CD14-positive monocyte (primary cell): ENCODE data around the gene SVIL. TPM values are rescaled to one million over a fixed set of nuclear protein-coding genes. Genes with fewer than 3 reads are reported as not detected.

Source experiments
- DNase-seq, 3 donors: peaks; one replicate each; pipeline ENCODE4 v3.0.0-alpha.2; 2011 to 2022
- H2AFZ ChIP-seq: 2 replicates; pipeline ENCODE4 v1.6.0; 2012; ENCODE audit warnings: mild to moderate bottlenecking, low read depth, low read length, inconsistent platforms; ENCODE audit not compliant: insufficient read depth, poor library complexity, severe bottlenecking
- H3K27ac ChIP-seq, 2 donors: 1 replicate in 1 of 2; 2 replicates in 1 of 2; pipeline ENCODE4 v1.5.1; 2012 to 2013; ENCODE audit warnings: low read length in 2 of 2, control low read depth in 1 of 2, inconsistent platforms in 1 of 2, low read depth in 1 of 2, mild to moderate bottlenecking in 1 of 2
- H3K27me3 ChIP-seq, 2 donors: one replicate each; pipeline versions ENCODE4 v1.6.0 to v1.6.1; 2011 to 2013; ENCODE audit warnings: low read length in 2 of 2; ENCODE audit not compliant: control insufficient read depth in 2 of 2, insufficient read depth in 2 of 2
- H3K36me3 ChIP-seq, 2 donors: replicated peaks in 1 of 2; 1 replicate in 1 of 2; 2 replicates in 1 of 2; pipeline versions ENCODE4 v1.5.1 to v1.6.1; 2012 to 2013; ENCODE audit warnings: low read length in 2 of 2, control low read depth in 1 of 2, inconsistent platforms in 1 of 2, mild to moderate bottlenecking in 1 of 2; ENCODE audit not compliant: insufficient read depth in 2 of 2, control insufficient read depth in 1 of 2
- H3K4me1 ChIP-seq, 2 donors: 1 replicate in 1 of 2; 2 replicates in 1 of 2; pipeline versions ENCODE4 v1.5.1 to v1.6.1; 2012 to 2013; ENCODE audit warnings: low read length in 2 of 2, control low read depth in 1 of 2, inconsistent platforms in 1 of 2, mild to moderate bottlenecking in 1 of 2, moderate library complexity in 1 of 2; ENCODE audit not compliant: insufficient read depth in 2 of 2, control insufficient read depth in 1 of 2
- H3K4me2 ChIP-seq: replicated peaks from 2 replicates; pipeline ENCODE3; 2012; ENCODE audit warnings: low read length, moderate library complexity, mild to moderate bottlenecking; ENCODE audit not compliant: poor library complexity, severe bottlenecking; ENCODE audit errors: extremely low read depth
- H3K4me3 ChIP-seq, 3 experiments: fragments of 200-600 bp in 1 of 3; sonication (generic) in 1 of 3; replicated peaks in 1 of 3; 1 replicate in 2 of 3; 2 replicates in 1 of 3; pipeline ENCODE4 v1.5.1; 2011 to 2013; ENCODE audit warnings: low read length in 3 of 3, mild to moderate bottlenecking in 3 of 3, control low read depth in 2 of 3, low read depth in 2 of 3, inconsistent platforms in 1 of 3, moderate library complexity in 1 of 3
- H3K79me2 ChIP-seq: 2 replicates; pipeline ENCODE4 v1.6.0; 2012; ENCODE audit warnings: mild to moderate bottlenecking, control low read depth, inconsistent platforms, low read length, moderate library complexity; ENCODE audit not compliant: insufficient read depth
- H3K9ac ChIP-seq: 2 replicates; pipeline ENCODE4 v1.6.0; 2017; ENCODE audit warnings: low read length, mild to moderate bottlenecking; ENCODE audit not compliant: insufficient read depth, poor library complexity, severe bottlenecking
- H3K9me3 ChIP-seq, 2 donors: replicated peaks in 1 of 2; 1 replicate in 1 of 2; 2 replicates in 1 of 2; pipeline versions ENCODE4 v1.5.1 to v1.6.1; 2012 to 2013; ENCODE audit warnings: low read length in 2 of 2, control low read depth in 1 of 2; ENCODE audit not compliant: control insufficient read depth in 1 of 2, insufficient read depth in 1 of 2
- H4K20me1 ChIP-seq: 2 replicates; pipeline ENCODE4 v1.6.0; 2012; ENCODE audit warnings: mild to moderate bottlenecking, low read length, control low read depth, moderate library complexity; ENCODE audit not compliant: insufficient read depth
- H3K27ac Mint-ChIP-seq, 7 donors: one replicate each; pipeline ENCODE4 v1.8.0; 2020; ENCODE audit warnings: mild to moderate bottlenecking in 7 of 7, mixed read lengths in 7 of 7, moderate library complexity in 6 of 7, inconsistent platforms in 2 of 7
- H3K27me3 Mint-ChIP-seq, 3 donors: one replicate each; pipeline ENCODE4 v1.8.0; 2021 to 2022; ENCODE audit warnings: low read depth in 3 of 3, mild to moderate bottlenecking in 3 of 3, mixed read lengths in 3 of 3, moderate library complexity in 3 of 3, inconsistent platforms in 1 of 3
- H3K36me3 Mint-ChIP-seq, 2 donors: one replicate each; pipeline ENCODE4 v1.8.0; 2020; ENCODE audit warnings: mixed read lengths in 2 of 2, inconsistent platforms in 1 of 2, mild to moderate bottlenecking in 1 of 2
- H3K4me1 Mint-ChIP-seq: one replicate; pipeline ENCODE4 v1.8.0; 2020; ENCODE audit warnings: mild to moderate bottlenecking, mixed read lengths
- H3K4me3 Mint-ChIP-seq, 2 donors: one replicate each; pipeline ENCODE4 v1.8.0; 2020; ENCODE audit warnings: mild to moderate bottlenecking in 2 of 2, mixed read lengths in 2 of 2, moderate library complexity in 1 of 2
- H3K9me3 Mint-ChIP-seq, 7 donors: one replicate each; pipeline ENCODE4 v1.8.0; 2020 to 2022; ENCODE audit warnings: mixed read lengths in 7 of 7, mild to moderate bottlenecking in 6 of 7, moderate library complexity in 6 of 7, inconsistent platforms in 2 of 7
- CTCF ChIP-seq: fragments of 200-600 bp; IDR thresholded peaks from one replicate; pipeline ENCODE4 v1.8.0; 2022; ENCODE audit warnings: antibody characterized with exemption, mild to moderate bottlenecking
- WGBS: methylation state at CpG from one replicate; pipeline ENCODE4 v1.1.5; 2013; ENCODE audit warnings: missing lambda C conversion rate; ENCODE audit not compliant: insufficient coverage; 5-methylcytosine and 5-hydroxymethylcytosine counted together
- intact Hi-C, 2 donors: fragments of 100-400 bp; cut with micrococcal nuclease; formaldehyde crosslinking; loops; one replicate each; pipeline versions ENCODE4 v1.15.0 to v1.15.1; 2023
- polyA plus RNA-seq, 3 donors: library from polyadenylated mRNA; depleted of rRNA in 1 of 3; unstranded in 2 of 3; stranded (reverse) in 1 of 3; fragments of 300-500 nt in 2 of 3; fragments of >200 nt in 1 of 3; fragmentation: Illumina TruSeq in 2 of 3; gene quantifications; 1 replicate in 2 of 3; 2 replicates in 1 of 3; pipeline ENCODE4 v1.2.3, GENCODE V29; 2012 to 2021

SVIL gene
- polyA plus RNA-seq, 3 donors = 2.1 to 14.3 (median 5.8) TPM

GRCh38 chr10:29681676-29682448, 47.1 kb upstream of the SVIL start:
- Mint-ChIP-seq H3K36me3 (peaks cover 37 to 42% of the 10 kb centered on the region in 2 donors), H3K27ac (peak overlapping the region; percentile 97 to 100 (median 98)), H3K27me3 (peaks cover 0 to 3% (median 2%) of the 10 kb centered on the region in 3 donors), H3K4me3 (peak overlapping the region; percentile 54 to 84), H3K4me1 (peaks cover 67% of the 10 kb centered on the region), H3K9me3 (peaks cover 0 to 11% (median 7%) of the 10 kb centered on the region in 7 donors)
- Histone ChIP-seq H3K4me3 (peak overlapping the region in 1 of 3 experiments; percentile 55), H3K9ac (peak overlapping the region; percentile 62), H2AFZ (no peak overlapping the region), H3K79me2 (peaks cover 70% of the 10 kb centered on the region), H4K20me1 (no peaks in the 10 kb centered on the region), H3K27ac (peak overlapping the region; percentile 88 to 98), H3K4me1 (peaks cover 57 to 64% of the 10 kb centered on the region in 2 donors), H3K4me2 (peak overlapping the region; percentile 76), H3K36me3 (peaks cover 3 to 33% of the 10 kb centered on the region in 2 donors), H3K9me3 (peaks cover 2 to 7% of the 10 kb centered on the region in 2 donors), H3K27me3 (no peaks in the 10 kb centered on the region)
- intact Hi-C loops = loop anchor here (2.0 to 10.0 kb wide), 4 partner anchors 21 to 53 kb away; partner anchors contain the start of gene SVIL (in 2 of the 2)
- no peak for TF ChIP-seq CTCF
- WGBS = 11% methylated on average over 4 of the region's 9 CpGs
- DNase-seq = peak; percentile 96 to 98 (median 96)

- Mint-ChIP-seq H3K27ac (peak overlapping the region; percentile 97 to 100 (median 98)), H3K27me3 (peaks cover 0 to 3% (median 3%) of the 10 kb centered on the region in 3 donors), H3K9me3 (peaks cover 15 to 27% (median 21%) of the 10 kb centered on the region in 7 donors), H3K4me1 (peaks cover 54% of the 10 kb centered on the region), H3K36me3 (peaks cover 36 to 50% of the 10 kb centered on the region in 2 donors), H3K4me3 (peak overlapping the region in 1 of 2 donors; percentile 11)
- Histone ChIP-seq H4K20me1 (no peaks in the 10 kb centered on the region), H3K79me2 (peaks cover 65% of the 10 kb centered on the region), H3K4me3 (peak overlapping the region in 1 of 3 experiments; percentile 6), H3K9ac (no peak overlapping the region), H3K4me2 (peak overlapping the region; percentile 10), H3K36me3 (peaks cover 5 to 44% of the 10 kb centered on the region in 2 donors), H3K27me3 (no peaks in the 10 kb centered on the region), H2AFZ (no peak overlapping the region), H3K9me3 (peaks cover 20 to 22% of the 10 kb centered on the region in 2 donors), H3K27ac (peak overlapping the region; percentile 88 to 98), H3K4me1 (peaks cover 48 to 54% of the 10 kb centered on the region in 2 donors)
- TF ChIP-seq CTCF = no peak
- 96% methylated on average over 6 of the region's 6 CpGs for WGBS
- DNase-seq = no peak
- intact Hi-C loops = loop anchor here (2.0 to 10.0 kb wide), 3 partner anchors 19 to 55 kb away; partner anchors contain the start of gene SVIL (in 2 of the 2)
Observed at GRCh38 chr10:29680091-29680490, 45.3 kb upstream of the SVIL start.
